ENCODE data around the gene U2AF1L4.
"Not testable (repeated sequence)": the region's sequence is repeated elsewhere in the genome, so short reads cannot be mapped to it uniquely, and the experiment has no call there.

U2AF1L4 gene

DNA sequence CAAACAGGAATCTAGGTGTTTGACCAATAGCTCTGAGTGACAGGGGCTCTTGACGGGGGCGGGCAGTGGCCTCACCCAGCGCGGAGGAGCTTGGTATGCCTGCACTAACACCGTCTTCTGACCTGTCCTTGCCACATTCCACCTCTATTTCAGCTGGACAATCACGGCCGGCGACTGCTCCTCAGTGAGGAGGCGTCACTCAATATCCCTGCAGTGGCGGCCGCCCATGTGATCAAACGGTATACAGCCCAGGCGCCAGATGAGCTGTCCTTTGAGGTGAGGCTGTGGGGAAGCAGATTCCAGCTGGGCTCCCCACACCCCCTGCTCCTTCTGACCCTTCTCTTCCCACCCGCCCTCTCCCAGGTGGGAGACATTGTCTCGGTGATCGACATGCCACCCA is 34.8 kb upstream of the U2AF1L4 start:
- DNase-seq = no peak

DNA sequence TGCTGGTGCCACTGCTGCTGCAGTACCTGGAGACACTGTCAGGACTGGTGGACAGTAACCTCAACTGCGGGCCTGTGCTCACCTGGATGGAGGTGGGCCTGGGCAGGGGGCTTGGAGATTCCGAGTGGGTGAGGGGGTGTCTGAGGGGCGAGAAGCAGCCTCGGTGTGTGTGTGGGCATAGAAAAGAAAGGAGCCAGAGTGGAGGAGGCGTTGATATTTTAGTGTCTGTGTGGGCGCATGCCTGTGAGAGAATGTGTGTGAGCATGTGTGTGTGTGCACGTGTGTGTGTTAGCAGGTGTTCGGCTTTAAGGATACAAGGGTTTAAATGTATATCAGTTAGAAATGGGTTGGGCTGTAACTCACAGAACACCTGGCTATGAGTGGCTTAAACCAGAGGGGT is 33.8 kb upstream of the U2AF1L4 start:
- DNase-seq = no peak

DNA sequence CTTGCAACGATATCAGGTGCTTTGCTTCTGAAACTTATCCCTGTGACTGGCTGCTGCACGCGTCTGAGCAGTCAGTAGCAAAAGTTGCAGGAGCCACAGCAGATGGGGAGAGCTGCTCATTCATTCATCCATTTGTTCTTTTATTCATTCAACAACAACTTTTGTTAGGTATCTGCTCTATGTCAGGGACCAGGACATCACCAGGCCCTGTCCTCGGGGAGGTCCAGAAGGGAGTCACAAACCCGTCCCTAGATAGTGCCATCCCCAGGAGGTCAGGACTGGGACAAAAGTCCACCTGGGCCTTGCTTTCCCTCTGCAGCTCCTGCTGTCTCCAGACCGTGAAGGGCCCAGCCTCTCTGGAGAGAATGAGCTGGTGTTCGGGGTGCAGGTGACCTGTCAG is 32.7 kb upstream of the U2AF1L4 start:
- no peak for DNase-seq

DNA sequence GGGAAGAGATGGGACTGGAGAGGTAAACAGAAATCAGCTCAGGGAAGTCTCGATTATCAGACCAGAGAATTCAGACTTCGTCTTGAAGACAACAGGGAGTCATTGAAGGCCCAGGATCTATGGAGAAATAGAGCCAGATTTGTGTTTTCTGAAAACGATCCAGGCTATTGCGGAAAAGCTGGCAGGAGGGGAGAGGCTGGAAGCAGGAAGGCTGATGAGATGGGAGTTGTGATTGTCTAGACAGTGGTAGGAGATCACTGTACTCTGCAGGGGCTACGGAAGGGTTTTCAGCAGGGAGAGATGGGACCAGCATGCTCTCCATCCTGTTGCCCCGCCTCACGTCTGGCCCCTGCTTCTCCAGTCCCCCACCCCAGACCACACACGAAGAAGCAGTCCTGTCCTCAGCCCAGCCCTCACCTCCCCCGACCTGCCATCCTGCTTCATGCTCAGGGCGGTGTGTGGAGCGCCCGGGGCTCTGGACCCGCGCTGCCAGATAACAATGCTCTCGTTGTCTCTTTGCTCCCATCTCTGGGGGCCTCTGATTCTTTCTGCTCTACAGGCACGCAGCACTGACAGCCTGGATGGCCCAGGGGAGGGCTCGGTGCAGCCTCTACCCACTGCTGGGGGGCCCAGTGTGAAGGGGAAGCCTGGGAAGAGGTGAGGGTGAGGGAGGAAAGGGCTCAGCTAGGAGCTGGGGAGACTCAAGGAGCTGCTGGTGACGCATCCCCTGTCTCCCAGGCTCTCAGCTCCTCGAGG is 32.0 kb upstream of the U2AF1L4 start:
- no peak for DNase-seq

DNA sequence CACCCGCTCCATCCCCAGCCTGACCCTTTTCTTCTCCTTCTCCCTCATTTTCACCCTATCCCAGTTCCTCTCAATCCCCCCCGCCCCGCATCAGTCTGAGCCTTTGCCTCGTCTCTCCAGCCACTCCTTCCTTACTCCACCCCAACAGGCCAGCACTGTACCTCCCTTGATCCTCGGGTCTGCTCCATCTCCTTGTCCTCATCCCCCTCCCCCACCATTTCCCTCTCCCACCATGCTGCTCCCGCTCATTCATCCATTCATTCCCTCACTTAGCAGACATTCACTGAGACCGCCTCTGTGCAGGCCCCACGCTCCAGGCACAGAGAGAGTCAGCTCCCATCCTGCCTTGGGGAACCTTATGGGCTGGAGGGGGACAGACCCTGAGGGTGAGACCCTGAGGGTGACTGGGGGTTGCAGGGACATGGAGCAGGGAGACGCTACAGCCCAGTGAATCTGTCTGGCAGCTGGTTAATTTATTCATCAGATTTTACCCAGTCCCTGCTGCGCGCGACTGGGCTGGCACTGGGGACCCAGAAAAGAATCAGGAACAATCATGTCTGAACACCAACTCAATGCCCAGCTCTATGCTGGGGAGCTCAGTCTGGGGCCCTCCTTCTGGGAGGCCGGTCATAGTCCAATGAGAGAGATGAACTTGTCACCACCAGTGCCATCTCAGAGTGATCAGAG is 31.0 kb upstream of the U2AF1L4 start:
- DNase-seq = no peak

DNA sequence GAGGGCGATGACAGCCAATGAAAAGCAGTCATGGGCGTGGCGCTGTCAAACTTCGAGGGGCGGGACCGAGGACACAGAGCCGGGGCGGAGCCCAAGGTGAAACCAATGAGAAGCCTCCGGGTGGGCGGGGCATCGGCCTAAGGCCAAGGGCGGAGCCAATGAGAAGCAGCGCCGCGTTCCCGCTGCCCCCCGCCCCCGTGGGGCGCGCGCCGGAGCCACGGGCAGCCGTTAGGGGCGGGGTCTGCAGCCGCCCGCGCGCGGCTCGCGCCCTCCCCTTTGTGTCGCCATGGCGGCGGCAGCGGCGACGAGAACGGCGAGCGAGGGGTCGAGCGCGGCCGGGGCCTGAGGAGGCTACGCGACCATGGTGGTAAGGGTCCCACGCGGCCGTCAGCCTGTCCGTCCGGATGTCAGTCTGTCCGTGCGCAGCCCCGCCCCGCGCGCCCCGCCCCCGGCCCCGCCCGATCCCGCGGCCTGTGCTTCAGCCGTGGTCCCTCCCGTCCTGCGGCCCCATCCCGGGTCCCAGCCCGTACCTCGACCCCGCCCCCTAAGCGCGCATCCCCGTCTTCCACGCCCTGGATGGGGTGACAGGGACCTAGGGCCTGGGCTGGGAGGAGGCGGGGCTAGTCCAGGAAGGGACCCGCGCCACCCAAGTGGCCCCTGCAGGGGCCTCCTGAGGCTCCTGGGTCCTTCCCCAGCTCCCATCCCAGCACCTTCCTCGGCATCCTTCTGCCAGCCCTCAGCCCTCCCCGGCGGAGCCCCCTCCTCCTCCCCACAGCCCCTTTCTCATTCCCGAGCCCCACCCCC is 30.3 kb upstream of the U2AF1L4 start, which contains the start of gene ARHGAP33:
ARHGAP33 (plus strand) TSS at position 267 of the 804 bp plus-strand sequence; CDS start at position 362, 95 bp downstream.
- DNase-seq = peak; percentile 99

DNA sequence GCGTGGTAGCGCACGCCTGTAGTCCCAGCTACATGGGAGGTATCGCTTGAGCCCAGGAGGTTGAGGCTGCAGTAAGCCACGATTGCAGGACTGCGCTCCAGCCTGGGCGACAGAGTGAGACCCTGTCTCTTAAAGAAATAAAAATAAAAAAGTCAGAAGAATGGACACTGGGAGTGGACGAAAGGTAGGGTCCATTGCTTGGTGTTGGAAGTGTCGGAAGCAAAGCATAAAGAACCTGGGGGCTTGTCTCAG is 29.8 kb upstream of the U2AF1L4 start:
- no peak for DNase-seq

DNA sequence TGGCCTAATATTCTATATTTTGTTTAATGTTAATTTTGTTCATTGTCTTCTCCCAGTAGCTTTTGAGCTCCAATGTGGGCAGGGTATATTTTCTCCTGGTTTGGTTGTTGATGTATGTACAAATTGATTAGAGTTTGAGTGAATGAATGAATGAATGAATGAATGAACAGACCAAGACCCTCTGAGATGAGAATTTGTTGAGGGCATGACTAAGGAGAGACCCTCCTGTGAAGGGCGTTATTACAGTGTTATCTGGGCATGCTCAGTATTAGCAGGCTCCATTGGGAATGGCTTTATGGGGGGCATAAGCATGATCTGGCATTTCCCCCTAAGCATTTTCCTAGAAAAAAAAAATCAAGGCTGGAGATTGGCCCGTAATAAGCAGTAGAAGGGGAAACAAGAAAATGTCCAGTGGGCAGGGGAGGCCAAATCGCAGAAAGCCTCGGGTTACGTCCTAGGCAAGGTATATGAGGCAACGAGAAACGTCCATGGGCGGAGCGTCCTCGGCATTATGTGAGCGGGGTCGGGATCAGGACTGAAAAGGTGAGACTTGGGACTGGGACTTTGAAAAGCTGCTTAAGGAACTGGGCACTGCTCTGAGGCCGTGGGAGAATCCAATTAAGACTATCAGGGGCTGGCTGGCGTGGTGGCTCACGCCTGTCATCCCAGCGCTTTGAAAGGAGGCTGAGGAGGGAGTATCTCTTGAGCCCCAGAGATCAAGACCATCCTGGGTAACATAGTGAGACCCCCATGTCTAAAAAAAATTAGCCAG is 29.2 kb upstream of the U2AF1L4 start:
- no peak for DNase-seq

DNA sequence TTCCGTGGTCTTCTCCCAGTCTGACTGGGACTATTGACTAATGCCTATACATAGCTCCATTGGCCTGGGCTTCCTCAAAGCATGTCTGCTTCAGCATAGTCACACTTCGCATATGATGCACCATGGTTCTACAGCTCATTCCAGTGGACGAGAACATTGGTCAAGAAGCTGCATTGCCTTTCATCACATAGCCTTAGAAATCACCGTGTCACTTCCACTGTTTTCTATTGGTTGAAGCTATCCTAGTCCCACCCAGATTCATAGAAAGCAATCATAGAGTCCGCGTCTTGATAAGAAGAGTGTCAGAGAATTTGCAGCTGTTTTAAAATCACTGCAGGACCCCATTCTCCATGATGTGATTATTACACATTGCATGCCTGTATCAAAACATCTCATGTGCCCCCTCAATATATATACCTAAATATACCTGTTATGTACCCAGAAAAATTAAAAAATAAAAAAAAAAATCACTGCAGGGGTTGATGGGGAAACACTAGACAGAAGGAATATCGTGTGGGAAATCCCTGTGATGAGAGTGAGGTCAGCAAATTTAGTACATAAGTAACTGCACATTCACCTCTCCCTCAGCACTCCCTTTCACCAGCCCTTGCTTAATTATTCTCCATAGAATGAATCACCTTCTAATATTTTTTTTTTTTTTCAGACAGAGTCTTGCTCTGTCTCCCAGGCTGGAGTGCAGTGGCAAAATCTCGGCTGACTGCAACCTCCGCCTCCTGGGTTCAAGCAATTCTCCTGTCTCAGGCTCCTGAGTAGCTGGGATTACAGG is 28.0 kb upstream of the U2AF1L4 start:
- no peak for DNase-seq

DNA sequence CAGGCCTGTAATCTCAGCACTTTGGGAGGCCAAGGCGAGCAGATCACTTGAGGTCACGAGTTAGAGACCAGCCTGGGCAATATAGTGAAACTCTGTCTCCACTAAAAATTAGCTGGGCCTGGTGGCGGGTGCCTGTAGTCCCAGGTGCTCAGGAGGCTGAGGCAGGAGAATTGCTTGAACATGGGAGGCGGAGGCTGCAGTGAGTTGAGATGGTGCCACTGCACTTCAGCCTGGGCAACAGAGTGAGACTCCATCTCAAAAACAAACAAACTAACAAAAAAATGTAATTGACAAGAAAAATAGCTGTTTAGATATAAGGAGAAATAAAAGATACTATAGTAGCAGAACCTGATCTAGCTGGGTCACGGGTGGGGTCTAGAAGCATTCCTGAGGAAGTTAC is 27.1 kb upstream of the U2AF1L4 start:
- not testable (repeated sequence) for DNase-seq

DNA sequence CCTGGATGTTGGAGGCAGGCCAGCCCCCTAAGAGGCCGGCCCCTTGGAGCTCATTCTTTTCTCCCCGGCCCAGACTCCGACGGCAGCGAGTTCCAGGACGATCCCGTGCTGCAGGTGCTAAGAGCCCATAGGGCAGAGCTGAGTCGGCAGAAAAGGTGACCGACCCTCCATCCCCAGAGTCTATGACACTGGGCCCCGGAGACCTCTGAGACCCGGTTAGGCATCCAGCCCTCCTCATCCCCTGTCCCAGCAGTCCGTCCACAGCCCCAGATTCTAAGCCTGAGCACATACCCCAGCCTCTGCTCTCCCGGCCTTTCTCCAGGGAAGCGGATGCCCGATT is 22.8 kb upstream of the U2AF1L4 start:
- no peak for DNase-seq

DNA sequence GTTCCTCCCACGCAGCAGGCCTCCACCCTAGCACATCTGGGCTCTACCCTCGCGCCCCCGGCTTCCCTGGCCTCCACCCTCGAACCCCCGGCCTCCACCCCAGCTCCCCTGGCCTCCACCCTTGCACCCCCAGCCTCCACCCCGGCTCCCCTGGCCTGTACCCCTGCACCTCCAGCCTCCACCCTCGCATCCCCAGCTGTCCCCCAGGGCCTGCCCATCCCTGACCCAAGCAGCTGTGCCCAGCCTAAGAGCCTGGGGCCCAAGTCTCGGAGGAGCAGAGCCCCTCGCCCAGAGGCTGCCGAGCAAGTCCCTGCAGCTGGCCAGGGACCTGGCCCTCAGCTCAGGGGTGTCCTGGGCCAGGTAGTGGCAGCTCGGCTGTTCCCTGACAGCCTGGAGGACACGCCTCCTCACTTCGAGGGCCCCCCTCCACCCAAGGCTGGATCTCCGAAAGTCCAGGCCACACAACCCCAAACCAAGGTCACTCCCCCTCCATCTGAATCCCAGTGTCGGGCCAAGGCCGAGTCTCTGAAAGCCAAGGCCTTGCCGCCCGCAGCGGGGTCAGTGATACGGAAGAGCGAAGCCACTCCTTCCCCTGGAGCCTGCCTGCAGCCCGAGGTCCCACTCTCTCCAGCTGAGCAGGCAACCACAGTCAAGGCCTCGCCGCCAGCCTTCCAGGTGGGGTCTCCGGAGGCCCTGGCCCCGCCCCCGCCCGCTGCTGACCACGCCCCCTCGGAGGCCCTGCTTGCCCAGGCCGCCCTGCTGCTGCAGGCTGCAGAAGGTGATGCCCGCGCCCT is 22.3 kb upstream of the U2AF1L4 start:
- DNase-seq = no peak

DNA sequence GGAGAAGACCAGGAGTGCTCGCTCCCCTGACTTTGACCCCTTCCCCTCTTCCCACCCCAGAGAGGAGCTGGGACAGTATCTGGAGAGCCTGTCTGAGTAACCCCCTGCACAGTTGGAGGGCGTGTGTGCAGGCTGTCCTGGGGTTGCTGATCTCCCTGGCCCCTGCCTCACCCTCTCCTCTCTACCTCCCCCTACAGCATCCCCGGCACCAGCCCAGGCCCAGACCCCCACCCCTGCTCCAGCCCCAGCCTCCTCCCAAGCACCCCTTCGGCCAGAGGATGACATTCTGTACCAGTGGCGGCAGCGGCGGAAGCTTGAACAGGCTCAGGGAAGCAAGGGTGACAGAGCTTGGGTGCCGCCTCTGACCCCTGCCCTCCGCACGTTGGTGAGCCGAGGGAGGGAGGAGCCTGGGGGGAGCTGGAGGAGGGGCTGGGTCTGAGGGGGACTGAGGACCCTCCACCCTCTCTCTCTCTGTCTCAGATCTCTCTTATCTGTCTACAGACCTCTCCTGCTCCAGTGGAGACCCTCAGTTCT is 21.4 kb upstream of the U2AF1L4 start:
- no peak for DNase-seq

DNA sequence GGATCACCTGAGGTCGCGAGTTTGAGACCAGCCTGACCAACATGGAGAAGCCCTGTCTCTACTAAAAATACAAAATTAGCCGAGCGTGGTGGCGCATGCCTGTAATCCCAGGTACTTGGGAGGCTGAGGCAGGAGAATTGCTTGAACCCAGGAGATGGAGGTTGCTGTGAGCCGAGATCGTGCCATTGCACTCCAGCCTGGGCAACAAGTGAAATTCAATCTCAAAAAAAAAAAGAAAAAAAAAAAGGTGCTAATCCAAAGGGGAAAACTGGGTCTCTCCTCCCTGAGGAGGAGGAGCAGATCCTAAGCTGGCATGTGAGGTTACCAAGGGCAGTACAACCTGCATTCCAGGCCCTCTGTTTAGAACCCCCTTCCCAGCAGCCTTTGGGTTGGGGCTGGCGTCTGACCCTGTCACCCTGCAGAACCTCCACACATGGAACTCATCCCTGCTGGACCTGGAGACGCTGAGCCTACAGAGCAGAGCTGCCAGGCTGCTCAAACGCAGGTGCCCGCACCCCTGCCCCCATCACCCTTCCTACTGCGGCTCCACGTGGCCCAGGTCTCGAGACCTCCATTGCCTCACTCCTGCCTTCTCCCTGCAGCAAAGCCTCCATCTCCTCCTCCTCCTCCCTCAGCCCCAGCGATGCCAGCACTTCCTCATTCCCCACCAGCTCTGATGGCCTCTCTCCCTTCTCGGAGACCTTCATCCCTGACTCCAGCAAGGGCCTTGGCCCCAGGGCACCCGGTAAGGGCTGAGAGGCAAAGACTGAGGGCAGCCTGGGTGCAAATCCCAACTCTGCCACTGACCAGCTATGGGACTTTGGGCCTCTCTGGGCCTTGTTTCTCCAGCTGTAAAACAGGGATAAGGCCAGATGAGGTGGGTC is 19.5 kb upstream of the U2AF1L4 start:
- DNase-seq = no peak

DNA sequence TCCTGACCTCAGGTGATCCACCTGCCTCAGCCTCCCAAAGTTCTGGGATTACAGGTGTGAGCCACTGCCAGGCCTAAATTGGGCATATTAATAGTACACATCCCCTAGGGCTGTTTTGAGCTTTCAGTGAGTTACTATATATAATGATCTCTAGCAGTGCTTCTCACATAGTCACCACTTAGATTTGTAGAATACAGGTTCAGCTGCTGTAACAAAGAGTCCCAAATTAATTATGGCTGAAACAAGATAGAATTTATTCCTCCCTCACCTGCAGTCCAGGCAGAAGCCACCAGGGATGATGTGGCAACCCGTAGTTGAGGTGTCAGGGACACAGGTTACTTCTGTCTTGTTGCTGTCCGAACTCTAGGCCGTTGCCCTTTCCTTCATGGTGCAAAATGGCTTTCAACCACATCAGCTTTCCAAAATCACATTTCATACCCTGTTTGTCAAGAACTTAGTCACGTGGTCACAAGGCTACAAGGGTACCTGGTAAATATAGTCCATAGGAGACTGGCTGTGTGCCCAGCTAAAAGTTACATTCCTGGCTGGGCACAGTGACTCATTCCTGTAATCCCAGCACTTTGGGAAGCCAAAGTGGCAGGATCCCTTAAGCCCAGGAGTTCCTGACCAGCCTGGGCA is 15.6 kb upstream of the U2AF1L4 start:
- DNase-seq = no peak

DNA sequence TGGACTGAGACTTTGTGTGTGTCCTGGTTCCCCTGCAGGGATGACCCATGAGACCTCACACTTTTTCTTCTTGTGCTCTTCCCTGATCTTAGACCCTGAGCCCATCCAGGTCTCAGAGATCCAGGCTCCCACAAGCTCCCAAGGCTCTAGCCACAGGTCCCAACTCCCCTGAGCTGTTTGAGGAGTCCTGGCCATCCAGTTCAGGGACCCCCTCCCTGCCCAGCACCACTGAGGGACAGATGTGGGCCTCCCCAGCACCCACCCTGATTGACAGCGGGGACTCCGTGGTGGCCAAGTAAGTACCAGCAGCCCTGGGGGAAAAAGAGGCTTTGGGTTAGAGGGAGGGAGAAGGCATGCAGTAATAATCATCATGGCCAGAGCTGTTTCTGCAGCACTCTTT is 14.5 kb upstream of the U2AF1L4 start:
- DNase-seq = no peak

DNA sequence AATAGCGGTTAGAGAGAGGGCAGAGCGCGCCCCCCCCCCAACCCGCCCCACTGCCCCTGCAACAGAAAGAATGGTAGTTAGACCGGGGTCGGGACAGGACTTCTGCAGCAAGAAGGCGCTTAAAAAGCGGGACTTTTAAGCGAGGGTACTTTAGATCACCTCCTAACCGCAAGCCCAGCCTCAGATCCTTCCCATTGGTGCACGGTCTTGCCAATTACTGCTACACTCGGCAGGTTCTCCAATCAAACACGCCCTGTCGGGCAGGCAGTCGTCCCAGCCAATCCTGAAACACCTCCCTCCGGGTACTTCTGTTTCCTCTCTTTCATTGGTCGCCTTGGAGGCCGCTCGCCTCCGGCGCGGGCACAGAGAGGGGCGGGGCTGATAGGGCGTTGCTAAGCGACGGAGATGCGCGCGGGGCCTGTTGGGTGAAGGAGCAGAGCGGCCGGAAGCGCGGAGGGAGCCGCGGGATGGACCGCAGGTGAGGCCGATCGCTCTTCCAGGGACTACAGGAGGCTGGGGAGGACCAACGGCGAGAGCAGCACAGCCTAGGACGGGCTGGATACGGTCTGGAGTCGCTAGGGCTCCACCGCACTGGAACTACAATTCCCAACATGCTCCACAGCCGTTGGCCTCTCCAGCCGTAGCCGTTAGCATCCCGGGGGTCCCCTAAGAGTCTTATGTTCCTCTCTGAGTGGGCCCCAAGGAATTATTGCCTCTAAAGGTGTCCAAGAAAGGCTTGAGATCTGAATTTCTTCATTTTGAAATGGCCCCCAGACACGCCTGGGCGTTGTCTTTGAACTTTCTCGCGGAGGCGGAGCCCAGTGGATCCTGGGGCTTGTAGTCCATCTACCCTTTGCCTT is 12.8 kb upstream of the U2AF1L4 start, which contains the start of gene PROSER3:
PROSER3 (plus strand) TSS at position 428 of the 860 bp plus-strand sequence; CDS start at position 468, 40 bp downstream.
- peak; percentile 98 for DNase-seq

DNA sequence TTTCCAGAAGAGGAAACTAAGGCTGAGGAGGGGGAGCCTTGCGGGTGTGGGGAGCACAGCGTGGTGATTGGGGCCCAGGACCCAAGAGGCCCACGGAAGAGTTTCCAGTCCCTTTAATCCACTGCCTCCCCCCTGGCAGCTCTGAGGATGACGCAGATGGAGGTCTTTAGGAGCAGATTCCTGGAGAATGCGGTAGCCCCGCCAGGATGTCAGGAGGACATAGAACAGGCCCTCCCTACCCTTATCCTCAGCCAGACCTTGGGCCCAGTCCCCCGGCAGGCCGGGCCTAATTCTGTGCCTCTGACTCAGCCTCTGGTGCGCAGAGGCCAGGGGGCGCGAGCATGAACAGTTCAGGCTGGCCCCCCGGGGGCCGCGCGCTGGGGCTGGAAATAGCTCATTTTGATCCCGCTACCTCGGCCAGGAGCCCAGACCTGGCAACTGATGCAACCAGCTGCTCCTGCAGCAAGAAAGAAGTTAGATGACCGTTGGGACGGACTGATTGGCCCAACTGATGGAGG is 12.1 kb upstream of the U2AF1L4 start:
- DNase-seq = no peak

Data from NCI-H1105 (cell line).